Kidney (tissue), 14 donors: Measurements from ENCODE around the gene CA4. TPM values are rescaled to one million over a fixed set of nuclear protein-coding genes. Genes with fewer than 3 reads are reported as not detected.

Source experiments
- DNase-seq, 5 donors: peaks; one replicate each; pipeline ENCODE4 v3.0.0-alpha.2; 2013 to 2020
- FAIRE-seq: peaks from 2 replicates; lab custom pipeline; 2012; peaks lifted over from hg19 to GRCh38; lab: Jason Lieb, UNC
- H3K27ac ChIP-seq, 2 donors: one replicate each; pipeline ENCODE4 v1.7.0; 2013; ENCODE audit warnings: low read depth in 2 of 2, low read length in 2 of 2, inconsistent platforms in 1 of 2
- H3K27me3 ChIP-seq: one replicate; pipeline ENCODE4 v1.7.1; 2013; ENCODE audit warnings: low read length, inconsistent platforms; ENCODE audit not compliant: control insufficient read depth, insufficient read depth
- H3K36me3 ChIP-seq, 3 donors: one replicate each; pipeline versions ENCODE4 v1.7.0 to v1.7.1; 2013; ENCODE audit warnings: low read length in 3 of 3, control low read depth in 1 of 3, inconsistent platforms in 1 of 3; ENCODE audit not compliant: insufficient read depth in 3 of 3, control insufficient read depth in 2 of 3
- H3K4me1 ChIP-seq, 3 donors: one replicate each; pipeline versions ENCODE4 v1.7.0 to v1.7.1; 2013; ENCODE audit warnings: low read length in 3 of 3, inconsistent platforms in 1 of 3, low read depth in 1 of 3; ENCODE audit not compliant: control insufficient read depth in 2 of 3, insufficient read depth in 2 of 3
- H3K4me3 ChIP-seq, 3 donors: one replicate each; pipeline versions ENCODE4 v1.7.0 to v1.8.1; 2013; ENCODE audit warnings: low read length in 3 of 3, control low read depth in 1 of 3, inconsistent platforms in 1 of 3
- H3K9ac ChIP-seq, 3 donors: one replicate each; pipeline versions ENCODE4 v1.7.0 to v1.7.1; 2013; ENCODE audit warnings: low read length in 3 of 3, control low read depth in 1 of 3, inconsistent platforms in 1 of 3
- H3K9me3 ChIP-seq, 3 donors: one replicate each; pipeline versions ENCODE4 v1.7.0 to v1.7.1; 2013; ENCODE audit warnings: low read length in 3 of 3, control low read depth in 1 of 3, inconsistent platforms in 1 of 3; ENCODE audit not compliant: control insufficient read depth in 2 of 3, insufficient read depth in 1 of 3
- CTCF ChIP-seq: IDR thresholded peaks from 3 replicates; pipeline ENCODE4 v1.5.1; 2012; ENCODE audit warnings: mild to moderate bottlenecking, moderate library complexity, borderline replicate concordance; ENCODE audit not compliant: insufficient read depth; ENCODE audit errors: extremely low read depth
- intact Hi-C: fragments of 100-400 bp; cut with DNase I; formaldehyde crosslinking; loops from one replicate; pipeline ENCODE4 v1.11.1; 2022
- polyA plus RNA-seq: library from polyadenylated mRNA; stranded (reverse); fragments of 350-450 nt; fragmentation: Illumina TruSeq; extraction: RNeasy Lipid Tissue Mini Kit (QIAGEN cat#74804); gene quantifications from one replicate; pipeline ENCODE4 v1.2.3, GENCODE V29; 2014; ENCODE audit warnings: low read depth, low replicate concordance; ENCODE audit not compliant: insufficient read depth
- total RNA-seq: library from RNA; stranded (reverse); fragmentation: NEBNext Ultra II Directional; extraction: Animal tissue kit (Norgen Biotek cat#: 25700); gene quantifications from one replicate; pipeline ENCODE4 v1.2.1, GENCODE V29; 2021
- donor health status: control.
- donor health status: control.
- donor health status: control.
- donor health status: control.
- donor health status: control.
- donor health status: DM: yes; HTN: yes; CAD: no.
- donor health status: Normal renal cell carcinoma (clear cell type).

The CA4 gene
- total and polyA plus RNA-seq, 2 donors from 2014 or later: 25.3 to 102 TPM

GRCh38 chr17:60159479-60159866, 9.7 kb downstream of the CA4 start:
- no peak for TF ChIP-seq CTCF
- Histone ChIP-seq H3K36me3 (no peaks in the 10 kb centered on the region), H3K27ac (no peak overlapping the region), H3K27me3 (no peaks in the 10 kb centered on the region), H3K4me3 (no peak overlapping the region), H3K9me3 (no peaks in the 10 kb centered on the region), H3K4me1 (peaks cover 0 to 46% (median 7%) of the 10 kb centered on the region in 3 donors), H3K9ac (no peak overlapping the region)
- DNase-seq (no peak), FAIRE-seq (no peak)
- intact Hi-C loops: no loop called here

- FAIRE-seq (no peak), DNase-seq (peak in 1 of 5 donors; percentile 37)
- intact Hi-C loops: no loop called here
- TF ChIP-seq CTCF: no peak
- peaks cover 0 to 33% (median 4%) of the 10 kb centered on the region in 3 donors for H3K4me1 ChIP-seq
- no peak overlapping the region for H3K4me3 ChIP-seq
- H3K27ac ChIP-seq: peak overlapping the region; percentile 30 to 88
- no peak overlapping the region for H3K9ac ChIP-seq
- H3K27me3 ChIP-seq: no peaks in the 10 kb centered on the region
- no peaks in the 10 kb centered on the region for H3K9me3 ChIP-seq
- no peaks in the 10 kb centered on the region for H3K36me3 ChIP-seq
Measured at GRCh38 chr17:60160829-60161501, 11.2 kb downstream of the CA4 start.

- Histone ChIP-seq H3K9ac (no peak overlapping the region), H3K4me1 (peaks cover 0 to 26% (median under 1%) of the 10 kb centered on the region in 3 donors), H3K27ac (peak overlapping the region; percentile 30 to 88), H3K4me3 (no peak overlapping the region), H3K27me3 (no peaks in the 10 kb centered on the region), H3K9me3 (no peaks in the 10 kb centered on the region), H3K36me3 (no peaks in the 10 kb centered on the region)
- TF ChIP-seq CTCF: no peak
- FAIRE-seq: no peak
- intact Hi-C loops: no loop called here
- peak in 2 of 5 donors; percentile 68 to 86 for DNase-seq
Measured at GRCh38 chr17:60161598-60162330, 12.0 kb downstream of the CA4 start.
